GM12891 (cell line): ENCODE data around the gene PGAM2.
"Not testable (repeated sequence)": the region's sequence is repeated elsewhere in the genome, so short reads cannot be mapped to it uniquely, and the experiment has no call there.

Source experiments
- POLR2A ChIP-seq: IDR thresholded peaks from 2 replicates; pipeline ENCODE4 v1.6.1; 2011; ENCODE audit warnings: low read depth, low read length, control low read depth
- POU2F2 ChIP-seq: IDR thresholded peaks from 2 replicates; pipeline ENCODE4 v1.6.1; 2011; ENCODE audit warnings: low read depth, mild to moderate bottlenecking, control low read depth, low read length, moderate library complexity
- SPI1 ChIP-seq: IDR thresholded peaks from 2 replicates; pipeline ENCODE4 v1.6.1; 2011; ENCODE audit warnings: low read depth, low read length, control low read depth
- TAF1 ChIP-seq: IDR thresholded peaks from 2 replicates; pipeline ENCODE4 v1.6.1; 2011; ENCODE audit warnings: low read depth, low read length, control low read depth

GRCh38 chr7:44039800-44040492 is 25.4 kb downstream of the PGAM2 start:
- TF ChIP-seq SPI1, POLR2A, TAF1, POU2F2: not testable (repeated sequence)
